ENCODE measurements around the gene OR2G6.
A peak's percentile ranks its signal among the peaks of the same experiment; 100 is the strongest.
"Not testable (repeated sequence)": the region's sequence is repeated elsewhere in the genome, so short reads cannot be mapped to it uniquely, and the experiment has no call there.

Gene OR2G6

GRCh38 chr1:248510217-248510616, 2.3 kb downstream of the OR2G6 start:
- not testable (repeated sequence) for H3K27ac ChIP-seq (ENCODE audit: insufficient read depth, low read length, poor library complexity, severe bottlenecking); H3K9me3 ChIP-seq (ENCODE audit: control insufficient read depth, low read length)

GRCh38 chr1:248521856-248522255, 14.0 kb downstream of the OR2G6 start:
- H3K36me3 ChIP-seq (ENCODE audit: control insufficient read depth, insufficient read depth, low read length), result no peaks in the 10 kb centered on the region
- no peaks in the 10 kb centered on the region for H3K9me3 ChIP-seq (ENCODE audit: control insufficient read depth, low read length)
- no peaks in the 10 kb centered on the region for H3K27me3 ChIP-seq (replicated peaks; ENCODE audit: control insufficient read depth, insufficient read depth, low read length, poor library complexity, severe bottlenecking)
- no peak for DNase-seq
- no peak overlapping the region for H3K4me3 ChIP-seq (ENCODE audit: insufficient read depth, low read depth, low read length, poor library complexity, severe bottlenecking)
- H3K27ac ChIP-seq (ENCODE audit: insufficient read depth, low read length, poor library complexity, severe bottlenecking), result no peak overlapping the region
- H3K4me1 ChIP-seq (ENCODE audit: control insufficient read depth, insufficient read depth, low read length, poor library complexity, severe bottlenecking), result no peaks in the 10 kb centered on the region

More at GRCh38 chr1:248510217-248510616, 2.3 kb downstream of the OR2G6 start:
- not testable (repeated sequence) for H3K4me1 ChIP-seq (ENCODE audit: control insufficient read depth, insufficient read depth, low read length, poor library complexity, severe bottlenecking); DNase-seq; H3K27me3 ChIP-seq (replicated peaks; ENCODE audit: control insufficient read depth, insufficient read depth, low read length, poor library complexity, severe bottlenecking); H3K36me3 ChIP-seq (ENCODE audit: control insufficient read depth, insufficient read depth, low read length); H3K4me3 ChIP-seq (ENCODE audit: insufficient read depth, low read depth, low read length, poor library complexity, severe bottlenecking)

- not testable (repeated sequence) for DNase-seq; H3K27me3 ChIP-seq (replicated peaks; ENCODE audit: control insufficient read depth, insufficient read depth, low read length, poor library complexity, severe bottlenecking); H3K4me3 ChIP-seq (ENCODE audit: insufficient read depth, low read depth, low read length, poor library complexity, severe bottlenecking); H3K9me3 ChIP-seq (ENCODE audit: control insufficient read depth, low read length); H3K36me3 ChIP-seq (ENCODE audit: control insufficient read depth, insufficient read depth, low read length); H3K4me1 ChIP-seq (ENCODE audit: control insufficient read depth, insufficient read depth, low read length, poor library complexity, severe bottlenecking); H3K27ac ChIP-seq (ENCODE audit: insufficient read depth, low read length, poor library complexity, severe bottlenecking)
These were observed 29.6 kb downstream of the OR2G6 start for GRCh38 chr1:248537449-248537848.

- not testable (repeated sequence) for DNase-seq; H3K4me1 ChIP-seq (ENCODE audit: control insufficient read depth, insufficient read depth, low read length, poor library complexity, severe bottlenecking); H3K4me3 ChIP-seq (ENCODE audit: insufficient read depth, low read depth, low read length, poor library complexity, severe bottlenecking); H3K27me3 ChIP-seq (replicated peaks; ENCODE audit: control insufficient read depth, insufficient read depth, low read length, poor library complexity, severe bottlenecking); H3K9me3 ChIP-seq (ENCODE audit: control insufficient read depth, low read length); H3K36me3 ChIP-seq (ENCODE audit: control insufficient read depth, insufficient read depth, low read length); H3K27ac ChIP-seq (ENCODE audit: insufficient read depth, low read length, poor library complexity, severe bottlenecking)
These were observed 39.5 kb downstream of the OR2G6 start for GRCh38 chr1:248547383-248547782.

- not testable (repeated sequence) for H3K27me3 ChIP-seq (replicated peaks; ENCODE audit: control insufficient read depth, insufficient read depth, low read length, poor library complexity, severe bottlenecking); H3K4me1 ChIP-seq (ENCODE audit: control insufficient read depth, insufficient read depth, low read length, poor library complexity, severe bottlenecking); DNase-seq; H3K4me3 ChIP-seq (ENCODE audit: insufficient read depth, low read depth, low read length, poor library complexity, severe bottlenecking); H3K27ac ChIP-seq (ENCODE audit: insufficient read depth, low read length, poor library complexity, severe bottlenecking); H3K36me3 ChIP-seq (ENCODE audit: control insufficient read depth, insufficient read depth, low read length); H3K9me3 ChIP-seq (ENCODE audit: control insufficient read depth, low read length)
These were observed 43.2 kb downstream of the OR2G6 start for GRCh38 chr1:248551027-248551426.

- H3K4me3 ChIP-seq (ENCODE audit: insufficient read depth, low read depth, low read length, poor library complexity, severe bottlenecking); H3K9me3 ChIP-seq (ENCODE audit: control insufficient read depth, low read length); H3K27me3 ChIP-seq (replicated peaks; ENCODE audit: control insufficient read depth, insufficient read depth, low read length, poor library complexity, severe bottlenecking); H3K4me1 ChIP-seq (ENCODE audit: control insufficient read depth, insufficient read depth, low read length, poor library complexity, severe bottlenecking); DNase-seq; H3K36me3 ChIP-seq (ENCODE audit: control insufficient read depth, insufficient read depth, low read length); H3K27ac ChIP-seq (ENCODE audit: insufficient read depth, low read length, poor library complexity, severe bottlenecking): not testable (repeated sequence)
These were observed 54.8 kb downstream of the OR2G6 start, which contains the start of gene OR2T29 for GRCh38 chr1:248562672-248563071. OR2T29 (minus strand) TSS chr1:248562772; CDS start chr1:248559491, 3,281 bp downstream.

- peak overlapping the region; percentile 48 for H3K27ac ChIP-seq (ENCODE audit: insufficient read depth, low read length, poor library complexity, severe bottlenecking)
- DNase-seq; H3K9me3 ChIP-seq (ENCODE audit: control insufficient read depth, low read length); H3K36me3 ChIP-seq (ENCODE audit: control insufficient read depth, insufficient read depth, low read length); H3K4me1 ChIP-seq (ENCODE audit: control insufficient read depth, insufficient read depth, low read length, poor library complexity, severe bottlenecking); H3K27me3 ChIP-seq (replicated peaks; ENCODE audit: control insufficient read depth, insufficient read depth, low read length, poor library complexity, severe bottlenecking): not testable (repeated sequence)
- peak overlapping the region; percentile 26 for H3K4me3 ChIP-seq (ENCODE audit: insufficient read depth, low read depth, low read length, poor library complexity, severe bottlenecking)
These were observed 57.9 kb downstream of the OR2G6 start for GRCh38 chr1:248565530-248566373.

GRCh38 chr1:248569049-248569448, 61.2 kb downstream of the OR2G6 start:
- DNase-seq; H3K27ac ChIP-seq (ENCODE audit: insufficient read depth, low read length, poor library complexity, severe bottlenecking): not testable (repeated sequence)

GRCh38 chr1:248570811-248571210, 62.9 kb downstream of the OR2G6 start:
- H3K4me1 ChIP-seq (ENCODE audit: control insufficient read depth, insufficient read depth, low read length, poor library complexity, severe bottlenecking); H3K27ac ChIP-seq (ENCODE audit: insufficient read depth, low read length, poor library complexity, severe bottlenecking); H3K27me3 ChIP-seq (replicated peaks; ENCODE audit: control insufficient read depth, insufficient read depth, low read length, poor library complexity, severe bottlenecking); H3K9me3 ChIP-seq (ENCODE audit: control insufficient read depth, low read length); H3K4me3 ChIP-seq (ENCODE audit: insufficient read depth, low read depth, low read length, poor library complexity, severe bottlenecking); DNase-seq; H3K36me3 ChIP-seq (ENCODE audit: control insufficient read depth, insufficient read depth, low read length): not testable (repeated sequence)

More at GRCh38 chr1:248569049-248569448, 61.2 kb downstream of the OR2G6 start:
- H3K36me3 ChIP-seq (ENCODE audit: control insufficient read depth, insufficient read depth, low read length); H3K27me3 ChIP-seq (replicated peaks; ENCODE audit: control insufficient read depth, insufficient read depth, low read length, poor library complexity, severe bottlenecking); H3K9me3 ChIP-seq (ENCODE audit: control insufficient read depth, low read length); H3K4me3 ChIP-seq (ENCODE audit: insufficient read depth, low read depth, low read length, poor library complexity, severe bottlenecking); H3K4me1 ChIP-seq (ENCODE audit: control insufficient read depth, insufficient read depth, low read length, poor library complexity, severe bottlenecking): not testable (repeated sequence)

GRCh38 chr1:248572049-248572448, 64.2 kb downstream of the OR2G6 start:
- H3K4me1 ChIP-seq (ENCODE audit: control insufficient read depth, insufficient read depth, low read length, poor library complexity, severe bottlenecking); H3K36me3 ChIP-seq (ENCODE audit: control insufficient read depth, insufficient read depth, low read length); H3K4me3 ChIP-seq (ENCODE audit: insufficient read depth, low read depth, low read length, poor library complexity, severe bottlenecking); H3K9me3 ChIP-seq (ENCODE audit: control insufficient read depth, low read length); DNase-seq; H3K27me3 ChIP-seq (replicated peaks; ENCODE audit: control insufficient read depth, insufficient read depth, low read length, poor library complexity, severe bottlenecking); H3K27ac ChIP-seq (ENCODE audit: insufficient read depth, low read length, poor library complexity, severe bottlenecking): not testable (repeated sequence)
